HepG2 (cell line): Measurements from ENCODE around the gene PIP5K1C. TPM values are rescaled to one million over a fixed set of nuclear protein-coding genes. Genes with fewer than 3 reads are reported as not detected.

Experiments
- ATAC-seq: fragments of 200-7000 bp; cut with Tn5 transposase; 3 replicates; pipeline ENCODE4 v1.9.1; 2020; ENCODE audit warnings: mild to moderate bottlenecking, moderate library complexity
- BruUV-seq: library from RNA; stranded (reverse); fragments of 400-500 nt; replicated peaks from 2 replicates; lab custom pipeline; 2021; lab: Mats Ljungman, UMichigan
- CTCF ChIA-PET: fragments of 300-600 bp; formaldehyde crosslinking; extraction: SDS; loops from one replicate; lab custom pipeline; 2021; ENCODE audit warnings: low total read pairs, inconsistent platforms, low intra/inter-chr PET ratio; lab: Yijun Ruan, JAX
- POLR2A ChIA-PET: fragments of 350-600 bp; sonication (Branson Sonifier 250); formaldehyde crosslinking; loops from one replicate; lab custom pipeline; 2020; ENCODE audit warnings: antibody characterized with exemption, inconsistent platforms; lab: Yijun Ruan, JAX
- DNase-seq: peaks from one replicate; pipeline ENCODE4 v3.0.0-alpha.2; 2015; ENCODE audit warnings: low spot score
- FAIRE-seq: peaks from 3 replicates; lab custom pipeline; 2011; peaks lifted over from hg19 to GRCh38; lab: Jason Lieb, UNC
- H2AFZ ChIP-seq: one replicate; pipeline ENCODE4 v1.6.1; 2011; ENCODE audit warnings: low read length, inconsistent platforms
- H3K27ac ChIP-seq: fragments of 300-600 bp; 3 replicates; pipeline ENCODE4 v1.8.0; 2011; ENCODE audit warnings: mixed run types, mild to moderate bottlenecking, mixed read lengths, low read length, inconsistent platforms; ENCODE audit not compliant: insufficient read depth; ENCODE audit errors: extremely low read length
- H3K27me3 ChIP-seq, 2 experiments: fragments of 200-600 bp in 1 of 2; 2 replicates in 1 of 2; 3 replicates in 1 of 2; pipeline versions ENCODE4 v1.6.0 to v1.8.0; 2011; ENCODE audit warnings: low read length in 2 of 2, mild to moderate bottlenecking in 2 of 2, moderate library complexity in 2 of 2, inconsistent platforms in 1 of 2; ENCODE audit not compliant: insufficient read depth in 2 of 2, control insufficient read depth in 1 of 2
- H3K36me3 ChIP-seq, 2 experiments: fragments of 200-600 bp in 1 of 2; replicated peaks in 1 of 2; 2 replicates in 1 of 2; 3 replicates in 1 of 2; pipeline versions ENCODE4 v1.5.1 to v1.8.0; 2011; ENCODE audit warnings: low read length in 2 of 2, inconsistent platforms in 1 of 2; ENCODE audit not compliant: insufficient read depth in 2 of 2, control insufficient read depth in 1 of 2
- H3K4me1 ChIP-seq: 2 replicates; pipeline ENCODE4 v1.5.1; 2012; ENCODE audit warnings: low read length, inconsistent platforms; ENCODE audit not compliant: insufficient read depth
- H3K4me2 ChIP-seq: 2 replicates; pipeline ENCODE4 v1.6.0; 2011; ENCODE audit warnings: low read depth, low read length, inconsistent platforms
- H3K4me3 ChIP-seq, 3 experiments: fragments of 200-600 bp in 1 of 3; sonication (generic), shearing (Covaris generic) in 1 of 3; replicated peaks in 1 of 3; 2 replicates each; pipeline ENCODE4 v1.5.1; 2011 to 2016; ENCODE audit warnings: low read length in 3 of 3, inconsistent platforms in 2 of 3, low read depth in 2 of 3, mild to moderate bottlenecking in 2 of 3, control low read depth in 1 of 3, mixed read lengths in 1 of 3; ENCODE audit not compliant: insufficient read depth in 1 of 3
- H3K79me2 ChIP-seq: one replicate; pipeline ENCODE4 v1.6.1; 2011; ENCODE audit warnings: low read length, inconsistent platforms; ENCODE audit not compliant: insufficient read depth
- H3K9ac ChIP-seq: 2 replicates; pipeline ENCODE4 v1.6.0; 2011; ENCODE audit warnings: mild to moderate bottlenecking, low read depth, low read length, inconsistent platforms; ENCODE audit not compliant: insufficient read depth
- H3K9me3 ChIP-seq: 2 replicates; pipeline ENCODE4 v1.5.1; 2012; ENCODE audit warnings: mild to moderate bottlenecking, low read length
- H4K20me1 ChIP-seq: 2 replicates; pipeline ENCODE4 v1.6.0; 2011; ENCODE audit warnings: inconsistent platforms, mild to moderate bottlenecking, low read length, moderate library complexity; ENCODE audit not compliant: insufficient read depth
- HMGXB3 ChIP-seq: sonication (generic); formaldehyde crosslinking; IDR thresholded peaks from 2 replicates; pipeline ENCODE4 v1.4.0; 2020; ENCODE audit warnings: missing genetic modification reagents, borderline replicate concordance
- MEIS2 ChIP-seq: sonication (generic); formaldehyde crosslinking; IDR thresholded peaks from 2 replicates; pipeline ENCODE4 v1.9.0; 2021; ENCODE audit warnings: mild to moderate bottlenecking, missing genetic modification reagents
- ZBTB1 ChIP-seq: sonication (generic); formaldehyde crosslinking; IDR thresholded peaks from 2 replicates; pipeline ENCODE4 v1.4.0; 2020; ENCODE audit warnings: missing genetic modification reagents, borderline replicate concordance
- ZBTB43 ChIP-seq: sonication (generic); formaldehyde crosslinking; conservative IDR thresholded peaks from 2 replicates; pipeline ENCODE4 v1.4.0; 2020; ENCODE audit warnings: missing genetic modification reagents
- ZNF501 ChIP-seq: sonication (generic); formaldehyde crosslinking; IDR thresholded peaks from 2 replicates; pipeline ENCODE4 v1.5.1; 2020; ENCODE audit warnings: mild to moderate bottlenecking, moderate library complexity, missing genetic modification reagents
- WGBS: methylation state at CpG from one replicate; pipeline ENCODE4 v1.1.6; 2017; ENCODE audit warnings: low lambda C conversion rate; 5-methylcytosine and 5-hydroxymethylcytosine counted together
- in situ Hi-C: cut with HindIII; loops from 2 replicates; pipeline ENCODE4 v1.10.0; 2017; ENCODE audit warnings: low pct_unique_long_range_greater_than_20kb; ENCODE audit not compliant: extremely low pct_ligation_motif_present
- intact Hi-C: fragments of 100-400 bp; cut with micrococcal nuclease; formaldehyde crosslinking; loops from one replicate; pipeline ENCODE4 v1.10.0; 2022; ENCODE audit not compliant: unreplicated experiment
- polyA plus RNA-seq, 8 experiments: library from polyadenylated mRNA; depleted of rRNA in 3 of 8; stranded (reverse) in 7 of 8; unstranded in 1 of 8; fragments of >200 nt; fragmentation: Illumina TruSeq in 4 of 8; extraction: Trizol in 4 of 8; gene quantifications; 2 replicates each; pipeline versions ENCODE4 v1.2.1 to v1.2.3, GENCODE V29; 2011 to 2016; ENCODE audit warnings: low read depth in 4 of 8, missing spikeins in 1 of 8, mixed read lengths in 1 of 8; ENCODE audit not compliant: insufficient read depth in 1 of 8
- total RNA-seq, 5 experiments: library from RNA; depleted of rRNA; stranded (reverse); fragments of >200 nt; fragmentation: Illumina TruSeq; extraction: Trizol; gene quantifications; 2 replicates each; pipeline ENCODE4 v1.2.3, GENCODE V29; 2016; ENCODE audit warnings: low read depth in 1 of 5

Gene PIP5K1C
- total and polyA plus RNA-seq, 2 of the 13 experiments (the other 11 are each of a cell fraction or from before 2014, with no cell fraction given): 3.6 to 4.3 TPM

- Histone ChIP-seq H3K36me3 (no peaks in the 10 kb centered on the region), H4K20me1 (peaks cover 8% of the 10 kb centered on the region; the same call in 1 of the 2 replicates), H3K4me1 (peaks cover 15% of the 10 kb centered on the region), H3K9ac (no peak overlapping the region), H2AFZ (no peak overlapping the region), H3K27ac (no peak overlapping the region), H3K79me2 (peaks cover 26% of the 10 kb centered on the region), H3K4me2 (no peak overlapping the region), H3K9me3 (no peaks in the 10 kb centered on the region), H3K4me3 (no peak overlapping the region), H3K27me3 (no peaks in the 10 kb centered on the region; a peak in 1 of 5 replicates)
- no TSS peak for BruUV-seq
- ATAC-seq: no peak
- ChIA-PET POLR2A (no interaction called here), CTCF (no interaction called here)
- TF ChIP-seq ZNF501 (CRISPR knock-in tag): no peak
- TF ChIP-seq HMGXB3 (CRISPR knock-in tag): no peak
- TF ChIP-seq ZBTB1 (CRISPR knock-in tag): no peak
- no peak for TF ChIP-seq MEIS2 (CRISPR knock-in tag)
- no peak for TF ChIP-seq ZBTB43
- FAIRE-seq: no peak
- intact Hi-C loops (no loop called here), in situ Hi-C loops (no loop called here)
- 67% methylated on average over 10 of the region's 10 CpGs for WGBS
- DNase-seq: no peak
Observed at GRCh38 chr19:3696660-3696995, 3.6 kb downstream of the PIP5K1C start.
